ENCODE data around the gene TBC1D22A.

- no peak for TF ChIP-seq POLR2AphosphoS5 (IDR thresholded peaks at IDR 0.05; ENCODE audit: low read depth, low read length)
- TF ChIP-seq CTCF (IDR thresholded peaks at IDR 0.05 in 2 of 3, conservative IDR thresholded peaks at IDR 0.05 in 1 of 3; ENCODE audit: borderline replicate concordance in 1 of 3, insufficient read depth in 1 of 3, low read depth in 2 of 3, low read length in 2 of 3), result no peak
- TF ChIP-seq ZFX (IDR thresholded peaks at IDR 0.05), result no peak
- no peak for TF ChIP-seq EZH2 (IDR thresholded peaks at IDR 0.05)
- TF ChIP-seq ZBTB33 (IDR thresholded peaks at IDR 0.05; ENCODE audit: extremely low read depth, insufficient replicate concordance, low read length), result no peak
- TF ChIP-seq SIN3A (IDR thresholded peaks at IDR 0.05; ENCODE audit: low read depth), result no peak
- no peak for TF ChIP-seq POLR2A (IDR thresholded peaks at IDR 0.05; ENCODE audit: borderline replicate concordance, extremely low read depth, insufficient read depth, insufficient read length)
- TF ChIP-seq RAD21 (IDR thresholded peaks at IDR 0.05; ENCODE audit: low read depth), result no peak
- no peak for TF ChIP-seq JUND (IDR thresholded peaks at IDR 0.05)
- no peak for TF ChIP-seq SP1 (IDR thresholded peaks at IDR 0.05; ENCODE audit: low read depth)
Observed at GRCh38 chr22:46809153-46809885, 46.9 kb downstream of the TBC1D22A start.
